GM19452 (cell line): ENCODE measurements around the gene ARHGEF6.

Source experiments
- ATAC-seq: cut with Tn5 transposase; IDR thresholded peaks from one replicate; pipeline ENCODE4 v1.9.1; 2021; ENCODE audit not compliant: unreplicated experiment

Gene ARHGEF6

DNA sequence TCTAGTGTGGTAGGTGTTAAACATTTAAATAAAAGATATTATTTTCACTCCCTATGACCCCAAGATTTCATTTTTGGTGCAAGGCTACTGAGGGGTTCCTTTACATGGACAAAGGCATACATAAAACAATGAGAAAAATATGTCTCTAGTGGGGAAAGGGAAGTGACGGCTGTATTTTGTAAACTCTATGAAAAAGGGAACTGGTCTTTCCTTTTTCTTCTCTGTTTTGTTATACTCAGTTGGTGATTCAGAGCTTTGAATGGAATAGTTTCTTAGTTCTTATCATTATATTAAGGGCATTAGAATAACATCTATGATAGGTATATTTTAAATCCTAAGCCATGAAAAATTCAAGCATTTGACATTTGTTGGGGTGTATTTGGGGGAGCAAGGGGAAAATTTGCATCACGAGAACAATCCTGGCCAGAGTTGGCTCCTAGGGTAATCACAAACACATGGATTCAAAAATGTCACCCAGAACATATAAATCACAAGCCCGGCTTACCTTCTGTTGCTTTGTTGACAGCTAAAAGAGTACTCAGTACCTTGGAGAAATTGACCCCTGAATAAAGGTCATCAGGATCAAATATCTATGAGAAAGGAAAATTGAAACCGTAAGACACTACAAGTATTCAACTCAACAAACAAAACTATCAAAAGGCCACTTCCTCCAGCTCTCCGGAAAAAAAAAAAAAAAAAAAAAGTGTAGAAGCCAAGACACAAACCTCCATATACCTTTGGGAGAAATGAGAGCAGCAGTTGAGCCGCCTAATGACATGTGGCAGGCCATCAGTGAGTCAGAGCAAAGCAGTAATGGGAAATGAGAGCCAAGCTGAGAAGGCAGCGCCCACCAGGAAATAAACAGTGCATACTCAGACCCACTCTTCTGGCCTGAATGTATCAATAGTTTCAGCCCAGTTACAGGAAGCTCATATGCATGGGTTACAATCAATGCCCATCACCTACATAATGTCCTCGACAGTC lies 33.4 kb downstream of the ARHGEF6 start:
- peak; percentile 49 for ATAC-seq

DNA sequence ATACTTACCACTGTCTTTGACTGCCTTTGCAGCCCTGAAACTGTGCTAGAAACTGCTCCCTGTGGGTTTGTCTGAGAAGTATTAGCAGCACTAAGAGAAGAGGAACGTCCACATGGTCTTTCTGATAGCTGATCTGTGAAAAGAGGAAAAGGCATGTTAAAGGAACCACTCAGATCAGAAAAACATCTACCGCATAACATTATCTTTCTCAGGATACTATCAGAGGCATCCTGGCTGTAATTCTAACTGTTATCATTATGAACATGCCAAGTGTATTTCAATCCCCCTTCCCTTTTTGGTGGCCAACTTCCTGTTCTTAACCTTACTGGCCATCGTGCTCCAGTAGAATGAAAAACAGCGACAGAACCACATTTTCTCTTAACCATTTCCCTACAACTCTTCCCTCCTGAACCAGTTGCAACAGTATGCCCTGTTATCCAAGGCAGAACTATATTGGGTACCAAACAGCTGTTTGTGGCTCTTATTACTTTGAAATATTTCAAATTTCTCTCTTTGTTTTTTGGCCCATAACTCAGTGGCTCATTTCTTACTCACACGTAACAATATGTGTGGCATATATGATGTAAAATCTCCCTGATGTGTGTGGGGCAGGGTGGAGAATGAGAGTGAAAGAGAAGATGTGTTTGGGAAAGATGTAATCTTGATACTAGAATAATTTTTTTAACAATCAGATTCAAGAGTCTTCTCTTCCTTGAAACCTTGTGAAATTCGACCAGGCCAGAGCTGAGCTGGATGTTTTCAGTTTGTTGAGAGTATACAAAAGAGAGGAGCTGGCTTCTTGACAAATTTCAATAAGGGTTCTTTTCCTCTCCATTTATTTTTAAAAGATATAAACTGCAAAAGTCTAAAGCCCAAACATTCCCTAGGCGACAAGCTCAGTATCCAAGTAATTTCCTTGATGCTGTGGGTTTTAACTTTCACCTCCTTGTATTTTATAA lies 35.2 kb downstream of the ARHGEF6 start:
- ATAC-seq: no peak

DNA sequence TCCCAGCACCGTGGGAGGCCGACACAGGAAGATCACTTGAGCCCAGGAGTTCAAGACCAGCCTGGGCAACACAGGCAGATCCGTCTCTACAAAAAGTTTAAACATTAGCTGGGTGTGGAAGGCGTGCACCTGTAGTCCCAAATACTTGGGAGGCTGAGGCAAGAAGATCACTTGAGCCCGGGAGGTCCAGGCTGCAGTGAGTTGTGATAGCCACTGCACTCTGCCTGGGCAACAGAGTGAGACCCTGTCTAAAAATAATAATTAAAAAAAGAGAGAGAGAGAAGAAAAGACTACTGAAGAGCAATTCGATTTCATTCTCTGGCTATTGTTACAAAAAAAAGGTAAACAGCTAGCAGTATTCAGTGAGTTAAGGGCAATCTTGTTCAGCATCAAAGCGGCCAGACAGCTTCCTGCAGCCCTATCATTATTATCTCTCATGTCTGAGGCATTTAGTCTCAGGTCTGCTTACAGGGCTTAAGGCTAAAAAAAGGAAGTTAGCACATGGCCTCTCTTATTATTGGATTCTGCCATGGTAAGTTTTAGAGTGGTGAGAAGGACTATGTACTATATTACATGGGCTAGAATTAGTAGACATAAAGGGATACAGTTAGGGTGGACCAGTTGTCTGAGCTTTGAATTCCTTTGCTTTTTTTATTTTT lies 37.9 kb downstream of the ARHGEF6 start:
- ATAC-seq: no peak

DNA sequence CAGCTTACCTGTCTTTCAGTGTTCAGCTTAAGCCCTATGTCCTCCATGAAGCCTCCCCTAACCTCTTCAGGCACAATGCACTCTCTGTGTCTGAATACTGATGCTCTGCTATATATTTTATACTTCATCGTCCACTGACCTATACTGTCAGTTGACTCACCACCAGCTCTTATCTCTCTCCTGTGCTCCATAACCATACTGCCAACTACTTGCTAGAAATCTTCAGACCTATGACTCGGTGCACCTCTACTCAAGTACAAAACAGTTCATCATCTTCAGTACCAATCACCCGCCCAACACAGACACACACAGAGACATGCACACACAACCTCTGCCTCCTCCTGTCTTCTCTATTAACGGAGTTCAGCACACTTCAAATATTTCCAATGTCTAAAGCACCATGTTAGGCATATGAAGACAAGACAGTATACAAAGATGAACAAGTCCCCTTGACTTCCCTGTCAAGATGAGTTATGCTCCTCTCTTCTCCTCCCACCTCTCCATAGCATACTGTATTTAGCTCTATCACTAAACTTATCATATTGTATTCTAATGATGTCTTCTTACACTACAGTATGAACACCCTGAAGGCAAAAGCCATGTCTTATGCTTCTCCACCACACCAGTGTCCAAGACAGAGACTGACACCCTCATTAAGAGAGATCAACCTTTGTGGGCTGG lies 42.5 kb downstream of the ARHGEF6 start:
- ATAC-seq: no peak

DNA sequence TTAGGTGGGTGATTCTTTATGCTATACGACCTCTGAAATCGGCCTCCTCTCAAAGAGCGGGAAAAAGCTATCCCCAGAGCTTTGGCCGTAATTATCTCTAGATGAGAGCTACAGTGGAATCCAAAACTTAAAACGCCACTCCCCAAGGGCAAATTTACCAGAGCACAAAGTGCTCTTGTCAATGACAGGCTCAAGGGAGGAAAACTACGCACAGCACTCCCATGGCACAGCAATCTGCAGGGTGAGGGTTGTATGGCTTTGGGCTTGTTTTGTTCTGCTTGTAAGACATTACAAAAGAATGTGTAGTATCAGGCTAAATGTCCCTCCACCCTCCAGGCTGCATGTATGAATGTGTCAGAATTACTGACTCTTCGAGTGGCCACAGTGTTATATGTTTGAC lies 44.0 kb downstream of the ARHGEF6 start:
- ATAC-seq: no peak

DNA sequence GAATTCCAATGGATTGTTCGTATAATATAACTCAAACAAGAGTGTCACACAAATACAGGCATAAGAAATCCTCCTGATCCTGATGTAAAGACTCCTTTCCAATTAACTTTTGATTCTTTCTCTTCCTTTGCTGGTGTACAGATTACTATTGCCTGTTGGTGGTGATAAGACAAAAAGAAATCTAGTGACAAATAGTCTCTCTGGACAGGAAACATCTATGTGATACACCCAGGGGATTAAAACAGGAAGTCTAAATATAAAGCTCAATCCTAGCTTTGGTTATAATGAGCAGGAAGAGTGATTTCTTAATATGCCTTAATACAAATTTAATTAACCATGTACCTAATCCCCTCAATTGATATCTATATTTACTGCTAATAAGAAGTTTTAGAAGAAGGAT lies 45.1 kb downstream of the ARHGEF6 start:
- ATAC-seq: no peak

DNA sequence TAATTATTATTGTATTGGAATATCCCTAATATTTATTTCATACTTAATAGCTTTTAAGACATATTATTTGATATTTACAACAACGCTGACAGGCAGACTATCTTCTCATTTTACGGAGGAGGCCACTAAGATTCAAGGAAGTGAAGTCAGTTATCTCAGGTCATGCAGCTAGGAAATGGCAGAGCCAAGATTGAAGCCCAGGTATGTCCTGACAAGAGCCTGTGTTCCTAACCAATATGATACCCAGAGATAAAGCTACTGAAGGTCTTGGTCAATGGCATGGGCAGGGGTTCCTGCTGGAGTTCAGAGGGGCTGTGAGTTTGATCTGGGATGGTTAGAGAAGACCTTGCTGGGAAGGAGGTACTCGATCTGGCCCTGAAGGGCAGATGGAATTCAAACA lies 47.1 kb downstream of the ARHGEF6 start:
- no peak for ATAC-seq

DNA sequence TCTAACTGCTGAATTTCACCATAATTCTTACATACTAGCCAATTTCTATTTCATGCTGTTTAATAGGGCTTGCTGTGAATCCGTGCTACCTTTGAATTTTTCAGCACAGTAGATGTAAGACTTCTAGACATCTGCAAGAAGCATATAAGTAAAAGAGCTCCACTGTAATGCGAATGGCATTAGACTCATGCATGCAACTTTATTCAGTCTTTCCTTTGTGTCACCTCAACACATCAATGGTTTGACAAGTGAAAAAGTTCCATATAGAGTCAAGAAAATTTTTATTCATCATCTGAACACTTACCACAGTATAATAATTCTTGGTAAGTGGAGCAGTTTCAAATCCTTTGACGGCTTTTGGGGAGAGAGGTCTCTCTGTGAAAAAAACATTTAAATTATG lies 48.9 kb downstream of the ARHGEF6 start:
- ATAC-seq: no peak

DNA sequence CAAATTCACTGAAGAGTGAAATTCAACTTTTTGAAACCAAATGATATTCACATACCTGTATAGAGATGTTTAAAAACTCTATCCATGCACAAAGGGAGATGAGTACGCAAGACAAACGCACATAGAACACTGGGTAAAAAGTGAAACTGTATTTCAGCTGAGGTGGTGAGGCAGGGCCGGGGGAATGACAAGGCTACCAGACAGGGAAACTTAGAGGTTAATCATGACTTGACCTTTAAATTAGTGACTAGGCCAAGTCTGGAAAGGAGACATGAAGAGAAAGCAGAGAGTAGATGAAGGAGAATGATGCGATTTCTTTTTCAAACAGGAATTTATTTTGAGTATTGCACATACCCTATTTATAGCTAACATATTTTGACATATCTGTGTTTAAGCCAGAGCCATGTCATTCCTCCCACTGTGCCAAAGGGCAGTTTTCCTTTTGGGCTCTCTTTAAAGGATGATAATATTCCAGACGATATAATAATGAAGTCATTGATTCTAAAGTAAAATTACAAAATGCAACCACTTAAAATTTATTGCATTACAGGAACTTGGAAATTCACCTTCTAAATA lies 49.4 kb downstream of the ARHGEF6 start:
- ATAC-seq: no peak

DNA sequence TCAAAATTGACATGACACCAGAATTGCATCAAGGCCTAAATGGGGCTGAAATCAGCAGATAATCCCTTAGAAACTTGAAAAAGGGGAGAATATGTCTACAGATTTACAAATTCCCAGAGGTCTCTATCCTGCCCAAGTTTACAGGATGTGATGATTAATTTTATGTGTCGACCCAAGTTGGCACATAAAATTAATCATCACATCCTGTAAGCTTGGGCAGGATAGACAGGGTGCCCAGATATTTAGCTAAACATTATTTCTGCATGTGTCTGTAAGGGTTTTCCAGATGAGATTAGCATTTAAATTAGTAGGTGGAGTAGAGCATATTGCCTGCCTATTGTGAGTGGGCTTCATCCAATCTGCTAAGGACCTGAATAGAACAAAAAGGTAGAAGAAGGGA lies 52.3 kb downstream of the ARHGEF6 start:
- ATAC-seq: no peak

DNA sequence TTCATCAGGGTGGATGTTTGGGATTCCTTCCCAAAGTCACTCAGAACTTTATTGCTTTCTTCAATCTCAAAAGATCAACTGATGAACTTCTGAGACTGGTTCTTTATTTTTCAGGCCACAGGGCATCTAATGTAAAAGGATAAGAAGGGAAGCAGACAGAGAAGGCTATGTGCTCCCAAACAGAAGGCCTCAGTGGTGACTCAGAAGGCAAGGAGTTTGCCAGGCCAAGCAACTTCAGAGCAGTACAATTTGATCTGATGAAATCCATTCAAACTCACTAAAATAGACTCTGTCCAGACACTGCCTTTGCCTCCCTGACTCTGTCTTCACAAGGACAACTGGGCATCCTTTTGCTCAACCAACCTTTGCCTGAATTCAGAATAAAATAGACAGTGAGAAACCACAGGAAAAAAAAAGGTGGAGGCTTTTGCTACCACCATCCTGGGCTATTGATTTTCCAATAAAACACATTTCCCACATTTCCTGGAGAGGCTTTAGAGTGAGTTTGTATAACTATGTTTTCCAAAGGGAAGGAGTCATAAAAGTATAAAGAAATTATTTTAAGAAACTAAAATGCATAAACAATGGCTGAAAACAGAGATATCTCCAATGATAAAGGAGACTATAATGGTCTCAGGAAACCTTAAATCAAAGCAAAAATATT lies 55.2 kb downstream of the ARHGEF6 start:
- ATAC-seq: no peak

DNA sequence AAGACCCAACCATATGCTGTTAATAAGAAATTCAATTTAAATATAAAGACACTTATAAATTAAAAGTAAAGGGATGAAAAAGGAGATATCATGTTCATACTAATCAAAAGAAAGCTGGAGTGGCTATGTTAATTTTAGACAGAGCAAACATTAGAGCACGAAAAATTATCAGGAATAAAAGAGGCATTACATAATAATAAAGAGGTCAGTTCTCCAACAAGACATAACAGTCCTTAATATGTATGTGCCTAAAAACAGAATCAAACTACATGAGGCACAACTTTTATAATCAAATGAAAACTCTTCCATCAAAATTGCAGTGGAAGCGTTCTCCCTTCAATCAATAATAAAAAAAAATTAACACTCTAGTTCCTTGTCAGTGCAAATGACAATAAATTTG lies 62.6 kb downstream of the ARHGEF6 start:
- ATAC-seq: no peak

DNA sequence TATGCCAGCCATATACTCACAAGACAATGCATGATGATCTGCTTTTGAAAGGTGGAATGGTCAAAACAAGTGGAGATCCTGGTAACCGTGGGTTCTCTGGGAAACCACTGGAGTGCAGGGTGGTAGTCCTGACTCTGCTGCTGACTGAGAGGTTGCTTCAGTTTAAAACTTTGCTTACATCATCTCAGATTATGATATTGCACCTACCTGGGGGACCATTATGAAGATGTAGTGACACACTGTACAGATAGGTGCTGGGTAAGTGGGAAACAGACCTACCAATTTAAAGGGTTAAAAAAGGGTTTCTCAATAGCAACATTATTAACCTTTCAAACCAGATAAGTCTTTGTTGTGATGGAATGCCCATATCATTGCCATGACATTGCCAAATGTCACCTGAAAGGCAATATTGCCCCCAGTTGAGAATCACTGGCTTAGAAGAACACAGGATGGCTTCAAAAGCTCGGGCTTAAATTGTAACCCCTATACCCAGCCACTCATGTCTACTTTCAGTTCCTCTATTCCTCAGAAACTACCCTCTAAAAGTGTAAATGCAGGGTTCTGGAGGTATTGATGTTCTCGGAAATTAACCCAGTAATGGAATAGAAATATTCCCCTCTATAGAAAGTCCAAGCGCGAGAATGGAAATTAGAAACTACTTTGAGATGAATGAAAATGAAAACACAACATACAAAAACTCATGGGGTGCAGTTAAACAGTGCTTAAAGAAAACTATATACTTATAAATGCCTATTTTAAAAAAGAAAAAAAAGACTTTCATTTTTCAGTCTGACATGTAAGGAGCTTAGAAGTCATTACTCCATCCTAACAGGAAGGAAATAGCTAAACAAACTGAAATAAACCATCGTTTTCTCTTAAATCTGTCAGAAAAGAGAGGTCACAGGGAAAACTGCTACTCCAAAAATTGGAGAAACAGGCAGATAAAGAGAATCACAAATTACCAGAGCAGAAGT lies 65.8 kb downstream of the ARHGEF6 start:
- ATAC-seq: peak; percentile 89

DNA sequence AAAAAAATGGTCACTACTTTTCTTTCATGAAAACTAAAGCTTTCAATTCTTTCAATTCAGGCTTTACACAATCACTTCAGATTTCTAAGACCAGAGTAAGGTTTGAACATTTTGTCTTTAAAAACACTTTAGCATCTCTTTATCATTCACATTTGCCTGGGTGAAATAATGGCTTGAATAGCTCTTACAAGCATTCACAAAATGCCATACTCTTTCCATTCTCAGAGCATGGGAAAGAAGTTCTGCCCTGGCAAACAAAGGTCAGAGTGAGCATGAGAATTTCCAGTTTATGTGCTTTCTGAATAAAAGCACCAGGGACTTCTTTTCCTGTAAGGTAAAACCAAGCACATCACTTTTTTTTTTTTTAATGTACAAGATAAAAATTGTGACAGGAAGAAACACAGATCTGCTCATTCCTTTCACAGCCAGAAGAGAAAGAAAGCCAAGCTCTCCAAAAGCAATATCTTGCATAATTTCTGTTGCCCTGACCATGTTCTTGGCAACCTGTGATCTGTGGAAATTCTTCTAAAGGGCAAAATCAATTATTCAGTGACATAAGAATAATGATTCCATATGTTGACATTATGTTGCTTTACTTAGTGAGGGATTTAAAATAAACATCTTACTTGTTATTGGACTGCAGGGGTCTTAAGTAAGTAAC lies 68.0 kb downstream of the ARHGEF6 start:
- ATAC-seq: no peak

DNA sequence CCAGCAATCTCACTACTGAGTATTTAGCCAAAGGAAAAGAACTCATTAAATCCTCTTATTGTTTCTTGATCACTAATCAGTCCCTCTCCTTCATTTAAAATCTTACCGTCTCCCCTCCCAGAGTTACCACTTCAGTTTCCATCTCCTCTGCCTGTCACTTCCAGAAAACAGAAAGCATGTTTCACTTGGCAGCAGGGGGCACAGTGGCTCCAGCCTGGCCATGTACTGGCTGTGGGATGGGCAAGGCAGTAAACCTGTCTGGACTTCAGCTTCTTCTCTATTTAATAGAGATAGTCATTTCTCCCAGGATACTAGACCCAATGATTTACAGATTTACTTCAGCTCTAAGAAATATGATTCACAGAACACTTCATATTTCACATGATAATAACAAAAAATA lies 69.6 kb downstream of the ARHGEF6 start:
- no peak for ATAC-seq

DNA sequence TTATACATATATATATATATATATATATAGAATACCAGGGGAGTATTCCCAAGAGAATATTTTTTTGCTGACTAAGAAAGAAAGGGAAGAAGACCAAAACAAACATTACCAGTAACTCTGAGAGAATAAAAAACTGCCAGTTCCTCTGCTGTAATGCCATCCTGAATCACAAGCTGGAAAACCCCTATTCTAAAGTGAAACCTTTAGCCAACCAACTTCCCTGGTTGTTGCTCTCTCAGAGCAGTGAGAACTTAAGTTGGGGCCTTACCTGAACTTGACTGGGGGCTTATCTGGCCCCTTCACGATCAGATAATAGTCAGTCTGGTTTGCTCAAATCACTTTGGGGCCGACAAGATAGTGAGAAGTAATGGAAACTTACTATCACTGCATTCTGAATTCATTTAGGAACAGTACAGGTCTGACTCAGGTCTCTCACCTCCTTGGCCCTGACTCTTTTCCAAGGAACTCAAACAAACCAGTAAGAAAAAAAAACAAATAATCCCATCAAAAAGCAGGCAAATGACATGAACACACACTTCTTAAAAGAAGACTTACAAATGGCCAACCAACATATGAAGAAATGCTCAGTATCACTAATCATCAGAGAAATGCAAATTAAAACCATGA lies 70.3 kb downstream of the ARHGEF6 start:
- peak; percentile 40 for ATAC-seq

DNA sequence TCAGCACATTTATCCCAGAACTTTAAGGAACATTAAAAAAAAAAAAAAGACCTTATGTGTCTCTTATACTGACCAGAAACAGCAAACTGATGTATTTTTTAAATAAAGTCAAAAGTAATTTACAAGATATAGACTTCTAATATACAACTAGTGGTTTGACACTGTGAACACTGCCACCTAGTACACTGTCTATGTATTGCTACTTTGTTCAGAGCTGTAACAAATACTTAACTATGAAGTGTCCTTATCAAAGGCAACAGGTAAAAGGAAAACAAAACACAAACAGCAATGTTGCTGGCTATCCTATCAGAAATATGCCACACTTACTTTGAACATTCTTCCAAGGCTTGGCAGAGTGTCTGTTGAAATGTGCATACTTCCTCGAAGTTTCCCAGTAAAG lies 72.4 kb downstream of the ARHGEF6 start:
- ATAC-seq: no peak

DNA sequence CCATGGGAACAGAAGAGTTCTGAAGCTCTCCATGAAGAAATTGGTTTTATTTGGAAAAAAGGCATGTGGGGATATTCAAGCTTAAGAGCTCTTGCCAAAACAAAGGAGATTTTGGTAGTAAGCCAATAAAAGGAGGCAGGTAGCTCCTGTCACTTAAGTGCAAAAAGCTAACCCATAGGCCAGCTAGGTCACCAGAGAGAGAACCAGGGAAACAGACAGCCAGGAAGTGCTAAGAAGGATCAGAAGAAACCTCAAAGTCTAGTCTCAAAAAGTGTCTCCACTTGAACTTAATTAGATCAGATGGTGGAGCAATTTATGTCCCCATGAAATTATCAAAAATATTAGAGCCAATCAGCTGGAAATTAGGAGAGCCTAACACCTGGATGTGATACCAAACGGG lies 83.6 kb downstream of the ARHGEF6 start:
- ATAC-seq: no peak
